GM23338 (cell line): ENCODE measurements around the gene ZCCHC14.

ENCODE experiments used
- CTCF ChIP-seq, 2 experiments: fragments of 200-600 bp in 1 of 2; sonication (generic) in 1 of 2; conservative IDR thresholded peaks; 2 replicates each; pipeline versions ENCODE4 v1.5.1 to v1.6.1; 2016 to 2017; ENCODE audit warnings: antibody characterized with exemption in 2 of 2, low read depth in 2 of 2, mild to moderate bottlenecking in 2 of 2, moderate library complexity in 1 of 2
- EZH2 ChIP-seq: fragments of 200-600 bp; sonication (generic); IDR thresholded peaks from one replicate; pipeline ENCODE4 v1.8.0; 2017; ENCODE audit warnings: antibody characterized with exemption, mild to moderate bottlenecking, low read depth; ENCODE audit not compliant: unreplicated experiment

GRCh38 chr16:87358696-87359095, 134.1 kb downstream of the ZCCHC14 start:
- TF ChIP-seq CTCF (conservative IDR thresholded peaks at IDR 0.05; ENCODE audit: low read depth in 2 of 2) = no peak
- TF ChIP-seq EZH2 = no peak
